Subcutaneous abdominal adipose tissue (tissue), 5 donors: ENCODE data around the gene IGFN1.
"Not testable (repeated sequence)": the region's sequence is repeated elsewhere in the genome, so short reads cannot be mapped to it uniquely, and the experiment has no call there.

Experiments
- H3K27ac ChIP-seq: one replicate; pipeline ENCODE4 v1.7.0; 2013; ENCODE audit warnings: low read depth, mild to moderate bottlenecking, inconsistent platforms, low read length, moderate library complexity
- H3K27me3 ChIP-seq, 5 donors: one replicate each; pipeline ENCODE4 v1.7.0; 2013; ENCODE audit warnings: low read length in 5 of 5, inconsistent platforms in 1 of 5; ENCODE audit not compliant: control insufficient read depth in 5 of 5, insufficient read depth in 4 of 5
- H3K36me3 ChIP-seq, 5 donors: one replicate each; pipeline ENCODE4 v1.7.0; 2013; ENCODE audit warnings: low read length in 5 of 5; ENCODE audit not compliant: control insufficient read depth in 5 of 5, insufficient read depth in 5 of 5
- H3K4me1 ChIP-seq, 5 donors: one replicate each; pipeline ENCODE4 v1.7.0; 2013; ENCODE audit warnings: low read length in 5 of 5, mild to moderate bottlenecking in 3 of 5, moderate library complexity in 1 of 5; ENCODE audit not compliant: control insufficient read depth in 5 of 5, insufficient read depth in 5 of 5
- H3K4me3 ChIP-seq, 5 donors: one replicate each; pipeline ENCODE4 v1.7.0; 2013; ENCODE audit warnings: low read length in 5 of 5, low read depth in 1 of 5
- H3K9ac ChIP-seq, 5 donors: one replicate each; pipeline ENCODE4 v1.7.0; 2013; ENCODE audit warnings: low read length in 5 of 5, mild to moderate bottlenecking in 4 of 5, moderate library complexity in 3 of 5
- H3K9me3 ChIP-seq, 5 donors: one replicate each; pipeline ENCODE4 v1.7.0; 2013; ENCODE audit warnings: low read length in 5 of 5; ENCODE audit not compliant: control insufficient read depth in 5 of 5
- donor health status: healthy.
- donor health status: healthy.
- donor health status: healthy.
- donor health status: healthy.
- donor health status: healthy.

IGFN1 gene

GRCh38 chr1:201239646-201240045, 49.0 kb downstream of the IGFN1 start:
- H3K36me3 ChIP-seq, H3K4me3 ChIP-seq, H3K9me3 ChIP-seq, H3K27me3 ChIP-seq, H3K4me1 ChIP-seq, H3K27ac ChIP-seq, H3K9ac ChIP-seq: not testable (repeated sequence)

GRCh38 chr1:201240171-201240570, 49.5 kb downstream of the IGFN1 start:
- Histone ChIP-seq H3K4me1 (no peaks in the 10 kb centered on the region), H3K9me3 (no peaks in the 10 kb centered on the region), H3K27ac (no peak overlapping the region), H3K4me3 (no peak overlapping the region), H3K36me3 (no peaks in the 10 kb centered on the region), H3K27me3 (peaks cover 0 to 3% (median 0%) of the 10 kb centered on the region in 5 donors), H3K9ac (no peak overlapping the region)

- Histone ChIP-seq H3K4me1 (no peaks in the 10 kb centered on the region), H3K27me3 (peaks cover 0 to 3% (median 0%) of the 10 kb centered on the region in 5 donors), H3K9ac (no peak overlapping the region), H3K4me3 (no peak overlapping the region), H3K27ac (no peak overlapping the region), H3K36me3 (no peaks in the 10 kb centered on the region), H3K9me3 (no peaks in the 10 kb centered on the region)
These were observed 51.1 kb downstream of the IGFN1 start for GRCh38 chr1:201241736-201242135.

GRCh38 chr1:201245082-201245481, 54.5 kb downstream of the IGFN1 start:
- H3K36me3 ChIP-seq, result no peaks in the 10 kb centered on the region
- no peaks in the 10 kb centered on the region for H3K4me1 ChIP-seq
- no peak overlapping the region for H3K9ac ChIP-seq
- H3K27me3 ChIP-seq, result peaks cover 0 to 3% (median 0%) of the 10 kb centered on the region in 5 donors
- H3K27ac ChIP-seq, result no peak overlapping the region
- no peak overlapping the region for H3K4me3 ChIP-seq
- H3K9me3 ChIP-seq, result no peaks in the 10 kb centered on the region

DNA sequence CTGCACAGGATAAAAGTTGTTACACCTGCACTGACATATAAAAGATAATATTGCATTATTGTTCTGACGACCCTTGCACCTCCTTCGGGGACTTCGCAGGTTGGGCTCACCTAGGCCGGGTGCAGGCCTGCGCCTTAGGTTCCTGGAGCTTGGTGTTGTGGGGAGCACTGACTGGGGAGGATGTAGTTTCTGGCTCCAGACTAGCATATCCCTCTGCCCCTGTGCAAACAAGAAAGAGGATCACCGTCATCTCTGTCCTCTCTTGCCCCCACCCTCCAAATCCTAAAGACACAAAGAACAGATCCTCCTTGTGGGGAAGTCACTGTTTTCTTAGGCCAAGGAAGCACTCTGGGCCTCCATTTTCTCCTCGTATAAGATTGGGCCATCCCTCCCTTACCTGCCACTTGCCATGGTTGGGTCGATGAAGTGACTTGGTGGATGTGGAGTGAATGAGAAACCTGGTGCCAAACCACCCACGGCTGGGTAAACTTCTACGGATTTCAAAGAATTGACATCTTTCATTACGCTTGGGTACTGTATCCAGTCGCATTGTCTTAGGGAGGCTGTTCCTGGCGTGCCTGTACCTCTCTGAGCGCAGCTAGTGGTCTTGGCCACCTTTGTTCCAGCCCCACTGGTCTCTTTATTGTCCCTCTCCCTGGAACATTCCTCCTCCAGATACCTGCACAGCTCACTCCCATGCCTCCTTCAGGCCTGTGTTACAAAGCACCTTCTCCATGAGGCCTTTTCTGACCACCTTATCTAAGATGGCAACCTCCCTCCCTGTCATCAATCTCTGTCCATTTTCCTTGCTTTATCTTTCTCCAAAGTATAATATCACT, 58.3 kb downstream of the IGFN1 start:
- H3K27ac ChIP-seq, result no peak overlapping the region
- H3K27me3 ChIP-seq, result peaks cover 0 to 9% (median 0%) of the 10 kb centered on the region in 5 donors
- no peaks in the 10 kb centered on the region for H3K36me3 ChIP-seq
- no peak overlapping the region for H3K9ac ChIP-seq
- peaks cover 0 to 6% (median 0%) of the 10 kb centered on the region in 5 donors for H3K4me1 ChIP-seq
- H3K4me3 ChIP-seq, result no peak overlapping the region
- no peaks in the 10 kb centered on the region for H3K9me3 ChIP-seq

- no peak overlapping the region for H3K9ac ChIP-seq
- peaks cover 0 to 7% (median 0%) of the 10 kb centered on the region in 5 donors for H3K4me1 ChIP-seq
- H3K27ac ChIP-seq, result no peak overlapping the region
- no peak overlapping the region for H3K4me3 ChIP-seq
- no peaks in the 10 kb centered on the region for H3K9me3 ChIP-seq
- peaks cover 0 to 6% (median 0%) of the 10 kb centered on the region in 5 donors for H3K27me3 ChIP-seq
- H3K36me3 ChIP-seq, result no peaks in the 10 kb centered on the region
These were observed 59.8 kb downstream of the IGFN1 start for GRCh38 chr1:201250326-201251011.

DNA sequence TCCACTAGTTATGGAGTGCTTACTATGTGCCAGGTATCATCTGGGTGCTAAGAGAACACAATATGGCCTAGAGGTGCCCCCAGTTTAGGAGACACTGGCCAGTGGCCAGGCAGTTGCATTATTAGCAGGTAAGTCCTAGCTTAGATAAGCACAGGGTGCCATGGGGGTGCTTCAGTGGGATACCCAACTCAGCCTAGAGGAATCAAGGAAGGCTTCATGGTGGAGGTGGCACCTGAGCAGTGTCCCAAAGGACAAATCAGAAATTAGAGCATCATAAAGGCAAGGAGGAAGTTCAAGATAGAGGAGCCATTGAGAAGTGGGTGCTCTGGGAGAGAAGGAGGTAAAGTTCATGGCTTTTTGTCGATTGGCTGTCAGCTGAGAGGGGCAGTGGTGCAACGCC, 60.8 kb downstream of the IGFN1 start:
- peaks cover 0 to 7% (median 0%) of the 10 kb centered on the region in 5 donors for H3K4me1 ChIP-seq
- H3K36me3 ChIP-seq, result no peaks in the 10 kb centered on the region
- H3K9ac ChIP-seq, result no peak overlapping the region
- peaks cover 0 to 6% (median 0%) of the 10 kb centered on the region in 5 donors for H3K27me3 ChIP-seq
- no peak overlapping the region for H3K4me3 ChIP-seq
- H3K27ac ChIP-seq, result no peak overlapping the region
- H3K9me3 ChIP-seq, result no peaks in the 10 kb centered on the region

GRCh38 chr1:201251851-201252430, 61.3 kb downstream of the IGFN1 start:
- Histone ChIP-seq H3K36me3 (no peaks in the 10 kb centered on the region), H3K4me3 (no peak overlapping the region), H3K4me1 (peaks cover 0 to 7% (median 0%) of the 10 kb centered on the region in 5 donors), H3K9ac (no peak overlapping the region), H3K27ac (no peak overlapping the region), H3K9me3 (no peaks in the 10 kb centered on the region), H3K27me3 (peaks cover 0 to 6% (median 0%) of the 10 kb centered on the region in 5 donors)

- no peak overlapping the region for H3K27ac ChIP-seq
- peaks cover 0 to 6% (median 0%) of the 10 kb centered on the region in 5 donors for H3K27me3 ChIP-seq
- peaks cover 0 to 7% (median 0%) of the 10 kb centered on the region in 5 donors for H3K4me1 ChIP-seq
- H3K9me3 ChIP-seq, result no peaks in the 10 kb centered on the region
- no peak overlapping the region for H3K9ac ChIP-seq
- H3K4me3 ChIP-seq, result no peak overlapping the region
- no peaks in the 10 kb centered on the region for H3K36me3 ChIP-seq
These were observed 62.3 kb downstream of the IGFN1 start for GRCh38 chr1:201252944-201253371.

- Histone ChIP-seq H3K36me3 (no peaks in the 10 kb centered on the region), H3K9ac (no peak overlapping the region), H3K4me3 (no peak overlapping the region), H3K4me1 (peaks cover 0 to 7% (median 0%) of the 10 kb centered on the region in 5 donors), H3K27ac (no peak overlapping the region), H3K27me3 (peaks cover 0 to 6% (median 0%) of the 10 kb centered on the region in 5 donors), H3K9me3 (no peaks in the 10 kb centered on the region)
These were observed 62.8 kb downstream of the IGFN1 start for GRCh38 chr1:201253411-201253810.
